ENCODE results near the gene KCNT1.
"Not testable (repeated sequence)": the region's sequence is repeated elsewhere in the genome, so short reads cannot be mapped to it uniquely, and the experiment has no call there.

The KCNT1 gene

DNA sequence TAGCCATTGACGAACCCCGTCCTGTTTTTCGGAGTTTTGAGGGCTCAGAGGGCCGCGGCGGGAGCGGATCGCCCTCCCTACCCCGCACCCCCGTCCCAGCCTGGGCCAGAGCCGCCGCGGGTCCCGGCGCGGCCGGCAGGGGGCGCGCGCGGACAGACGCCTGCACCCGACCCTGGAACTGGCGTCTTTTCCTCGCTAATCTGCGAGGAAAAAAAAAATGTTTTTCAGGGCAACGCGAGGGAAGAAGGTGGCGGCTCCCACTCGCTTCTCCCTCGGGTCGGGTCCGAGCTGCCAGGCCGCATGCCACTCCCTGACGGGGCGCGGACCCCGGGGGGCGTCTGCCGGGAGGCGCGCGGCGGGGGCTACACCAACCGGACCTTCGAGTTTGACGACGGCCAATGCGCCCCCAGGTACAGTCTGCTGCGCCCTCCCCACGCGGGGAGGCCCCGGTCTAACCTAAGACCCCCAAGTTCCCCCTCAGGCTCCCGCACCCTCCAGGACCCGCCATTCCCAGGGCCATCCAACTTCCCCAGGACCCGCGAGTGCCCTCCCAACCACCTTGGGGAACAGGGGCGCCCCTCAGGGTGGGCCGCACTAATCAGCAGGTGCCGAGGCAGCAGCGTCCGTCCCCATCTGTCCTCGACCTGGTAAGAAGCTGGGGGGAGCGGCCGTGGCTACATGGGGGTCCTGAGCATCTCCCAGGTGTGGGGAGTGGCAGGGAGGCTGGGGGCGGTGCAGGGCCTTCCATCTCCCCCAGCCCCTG lies at the start of gene KCNT1:
Gene KCNT1, plus strand, starts transcription at position 227 of the 763 bp plus-strand sequence. Its CDS starts 74 bp downstream, at position 301.
- peak in 1 of 3 donors; percentile 63 for DNase-seq (ENCODE audit: low read depth in 3 of 3, low spot score in 1 of 3)

DNA sequence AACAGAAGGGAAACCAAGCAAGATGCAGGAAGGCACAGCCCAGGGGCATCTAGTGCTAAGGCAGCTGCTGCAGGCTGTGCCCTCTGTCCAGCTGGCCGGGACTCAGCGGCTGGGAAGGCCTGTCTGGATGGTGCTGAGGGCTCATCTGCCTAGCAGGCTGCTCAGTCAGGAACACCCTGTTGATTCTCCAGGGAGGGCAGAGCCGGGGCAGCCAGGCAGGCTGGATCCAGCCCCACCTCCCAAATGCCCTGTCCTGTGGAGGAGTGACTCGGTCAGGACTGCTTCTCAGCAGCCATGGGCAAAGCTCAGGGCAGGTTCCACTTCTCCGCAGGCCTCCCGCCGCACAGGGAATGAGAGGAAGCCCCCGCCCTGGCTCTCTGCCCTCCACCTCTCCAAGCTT lies 46.7 kb upstream of the KCNT1 start:
- DNase-seq (ENCODE audit: low read depth in 3 of 3, low spot score in 1 of 3), result no peak

DNA sequence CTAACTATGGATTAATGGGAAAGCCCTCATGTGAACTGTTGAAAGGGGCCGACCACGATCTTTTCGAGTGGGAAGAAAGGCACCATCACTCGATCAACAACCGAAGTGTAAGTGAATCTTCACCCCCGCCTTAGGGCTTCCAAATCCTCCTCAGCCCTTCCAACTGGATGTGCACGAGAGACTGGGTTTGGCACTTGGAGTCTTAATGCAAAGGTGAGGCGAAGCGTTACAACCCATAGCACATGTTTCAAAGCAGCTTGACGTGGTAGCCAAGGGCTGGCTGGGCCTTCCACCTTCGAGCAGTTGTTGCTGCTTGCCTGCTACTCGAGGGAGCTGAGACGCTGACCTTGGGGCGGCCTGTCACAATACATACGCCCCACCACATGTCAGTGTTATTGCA lies 44.6 kb upstream of the KCNT1 start:
- DNase-seq (ENCODE audit: low read depth in 3 of 3, low spot score in 1 of 3), result no peak

DNA sequence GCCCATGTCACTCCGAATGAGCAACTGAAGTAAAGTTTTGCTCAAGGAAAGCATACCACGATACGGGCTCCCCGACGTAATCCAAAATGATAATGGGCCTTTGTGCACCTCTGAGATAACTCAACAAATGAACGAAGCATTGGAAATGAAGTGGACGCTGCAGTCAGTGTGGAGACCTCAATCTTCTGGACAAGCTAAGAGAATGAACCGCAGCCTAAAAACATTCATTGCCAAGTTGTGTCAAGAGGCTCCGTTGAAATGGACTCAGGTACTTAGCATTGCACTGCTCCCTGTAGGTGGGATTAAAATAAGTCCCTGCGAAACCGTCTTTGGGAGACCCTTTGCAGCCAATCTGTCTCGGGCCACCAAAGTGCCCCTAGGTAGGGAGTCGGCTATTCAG lies 42.7 kb upstream of the KCNT1 start:
- no peak for DNase-seq (ENCODE audit: low read depth in 3 of 3, low spot score in 1 of 3)

DNA sequence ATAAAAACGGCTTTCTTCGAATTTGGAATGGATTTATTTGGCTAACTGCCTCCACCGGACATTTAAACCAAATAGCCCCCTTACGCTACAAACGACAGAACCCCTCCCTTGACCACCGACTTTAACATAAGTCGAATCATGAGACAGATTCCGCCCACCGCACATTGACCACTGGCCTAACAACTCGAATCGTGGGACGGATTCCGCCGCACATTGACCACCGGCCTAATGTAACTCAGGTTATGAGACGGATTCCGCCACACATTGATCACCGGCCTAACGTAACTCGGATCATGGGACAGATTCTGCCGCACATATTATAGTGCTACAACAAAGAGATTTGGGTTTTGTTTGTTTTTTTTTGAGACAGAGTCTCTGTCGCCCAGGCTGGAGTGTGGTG lies 41.6 kb upstream of the KCNT1 start:
- no peak for DNase-seq (ENCODE audit: low read depth in 3 of 3, low spot score in 1 of 3)

DNA sequence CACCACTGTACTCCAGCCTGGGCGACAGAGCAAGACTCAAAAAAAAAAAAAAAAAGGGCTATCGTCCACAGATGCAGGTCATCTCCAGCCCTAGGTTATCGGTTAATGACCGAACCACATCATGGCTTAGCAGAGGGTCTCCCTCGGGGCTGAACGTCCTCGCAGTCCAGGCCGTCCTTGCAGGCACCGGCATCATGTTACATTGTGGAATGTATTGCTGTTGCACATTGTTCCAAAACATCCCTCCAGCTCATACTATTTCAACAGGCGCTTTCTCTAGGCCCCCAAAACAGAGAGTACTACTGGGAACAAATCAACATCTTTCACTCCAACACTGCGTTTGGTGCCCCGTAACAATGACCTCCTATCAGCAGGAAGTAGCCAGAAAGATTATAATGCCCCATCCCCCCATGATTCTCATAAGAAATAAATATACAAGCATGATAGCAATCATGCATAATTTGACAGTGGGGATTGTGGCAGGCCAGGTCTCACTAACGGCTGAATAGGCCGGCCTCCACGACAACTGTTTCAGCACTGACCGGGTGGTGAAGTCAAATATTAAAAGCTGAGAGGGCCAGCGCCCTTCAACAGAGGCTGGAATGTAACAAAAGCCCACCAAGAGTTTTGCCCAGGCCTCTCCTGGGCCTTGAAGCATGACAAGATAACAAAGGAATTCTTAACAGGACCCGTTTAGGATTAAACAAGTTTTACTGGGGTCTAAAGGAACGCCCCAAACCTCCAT lies 40.0 kb upstream of the KCNT1 start:
- no peak for DNase-seq (ENCODE audit: low read depth in 3 of 3, low spot score in 1 of 3)

DNA sequence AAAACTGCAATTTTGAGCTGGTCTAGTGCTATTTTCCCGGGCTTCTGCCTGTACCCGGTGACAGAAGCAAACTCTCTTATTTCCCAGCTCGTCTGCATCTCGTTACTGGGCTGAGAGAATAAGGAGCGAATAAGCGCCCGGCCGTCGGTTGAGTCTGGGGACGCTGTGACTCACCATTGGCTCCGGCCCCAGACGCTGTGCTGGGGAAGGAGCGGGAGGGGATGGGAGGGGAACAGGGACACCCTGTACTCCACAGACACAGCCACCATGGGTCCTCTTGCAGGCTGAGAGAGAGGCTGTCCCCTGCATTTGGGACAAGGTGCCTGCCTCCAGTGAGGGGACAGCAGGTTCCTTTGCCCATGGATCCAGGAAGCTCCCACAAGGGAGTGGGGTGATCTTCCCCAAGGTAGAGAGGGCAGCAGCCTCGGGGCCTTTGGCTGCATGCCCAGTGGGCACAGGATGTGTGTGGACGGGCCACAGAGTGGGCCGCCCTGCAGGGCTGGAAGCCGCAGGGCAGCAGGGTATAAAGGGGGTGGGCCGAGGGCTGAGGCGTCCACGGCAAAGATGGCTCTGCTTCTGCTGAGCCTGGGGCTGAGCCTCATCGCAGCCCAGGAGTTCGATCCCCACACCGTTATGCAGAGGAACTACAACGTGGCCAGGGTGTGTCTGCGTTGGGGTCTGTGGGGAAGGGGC lies 39.1 kb upstream of the KCNT1 start, which contains the start of gene LCN9:
Gene LCN9, plus strand, starts transcription at position 552 of the 693 bp plus-strand sequence. Its CDS starts 13 bp downstream, at position 565.
- no peak for DNase-seq (ENCODE audit: low read depth in 3 of 3, low spot score in 1 of 3)

DNA sequence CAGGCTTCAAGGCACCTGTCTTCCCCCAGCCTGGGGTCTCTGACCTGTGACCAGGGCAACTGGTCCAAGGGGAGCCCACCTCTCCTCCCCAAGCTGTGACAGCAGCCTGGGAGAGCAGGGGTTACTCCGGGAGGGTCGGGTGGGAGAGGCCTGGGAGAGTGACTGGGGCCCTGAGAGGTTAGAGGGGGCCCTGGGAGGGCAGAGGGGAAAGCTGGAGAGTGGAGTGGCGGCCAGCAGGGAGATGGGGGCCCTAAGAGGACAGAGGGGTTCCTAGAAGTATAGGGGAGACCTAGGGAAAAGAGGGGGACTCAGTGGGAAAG lies 38.6 kb upstream of the KCNT1 start:
- DNase-seq (ENCODE audit: low read depth in 3 of 3, low spot score in 1 of 3), result no peak

DNA sequence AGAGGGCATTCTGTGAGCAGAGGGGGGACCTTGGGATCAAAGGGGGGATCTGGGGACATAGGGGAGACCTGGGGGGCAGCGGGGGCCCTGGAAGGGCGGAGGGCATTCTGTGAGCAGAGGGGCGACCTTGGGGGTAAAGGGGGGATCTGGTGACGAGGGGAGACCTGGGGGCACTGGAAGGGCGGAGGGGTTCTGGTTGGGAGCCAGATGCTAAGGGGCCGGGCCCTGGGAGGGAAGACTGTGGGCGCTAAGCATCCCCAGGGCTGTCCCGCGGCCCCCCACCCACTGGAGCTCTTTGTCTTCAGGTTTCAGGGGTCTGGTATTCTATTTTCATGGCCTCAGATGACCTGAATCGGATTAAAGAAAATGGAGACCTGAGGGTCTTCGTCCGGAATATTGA lies 38.1 kb upstream of the KCNT1 start:
- no peak for DNase-seq (ENCODE audit: low read depth in 3 of 3, low spot score in 1 of 3)

DNA sequence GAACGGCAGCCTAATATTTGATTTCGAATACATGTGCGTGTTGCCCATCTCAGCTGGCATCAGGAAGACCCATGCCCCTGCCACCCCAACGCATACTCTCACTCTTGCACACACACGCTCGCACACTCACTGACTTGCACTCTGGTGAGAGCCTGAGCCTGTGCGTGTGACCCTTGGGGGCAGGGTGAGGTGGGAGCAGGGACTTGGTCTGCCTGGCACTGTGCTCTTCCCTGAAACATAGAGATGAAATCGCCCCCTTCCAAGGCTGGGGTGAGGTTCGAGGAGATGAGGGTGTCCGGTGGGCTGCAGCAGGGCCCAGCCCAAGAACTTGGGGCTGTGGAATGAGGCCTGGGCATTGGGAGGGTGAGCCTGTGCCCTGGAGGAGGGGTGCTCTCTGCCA lies 37.7 kb upstream of the KCNT1 start:
- DNase-seq (ENCODE audit: low read depth in 3 of 3, low spot score in 1 of 3), result no peak

DNA sequence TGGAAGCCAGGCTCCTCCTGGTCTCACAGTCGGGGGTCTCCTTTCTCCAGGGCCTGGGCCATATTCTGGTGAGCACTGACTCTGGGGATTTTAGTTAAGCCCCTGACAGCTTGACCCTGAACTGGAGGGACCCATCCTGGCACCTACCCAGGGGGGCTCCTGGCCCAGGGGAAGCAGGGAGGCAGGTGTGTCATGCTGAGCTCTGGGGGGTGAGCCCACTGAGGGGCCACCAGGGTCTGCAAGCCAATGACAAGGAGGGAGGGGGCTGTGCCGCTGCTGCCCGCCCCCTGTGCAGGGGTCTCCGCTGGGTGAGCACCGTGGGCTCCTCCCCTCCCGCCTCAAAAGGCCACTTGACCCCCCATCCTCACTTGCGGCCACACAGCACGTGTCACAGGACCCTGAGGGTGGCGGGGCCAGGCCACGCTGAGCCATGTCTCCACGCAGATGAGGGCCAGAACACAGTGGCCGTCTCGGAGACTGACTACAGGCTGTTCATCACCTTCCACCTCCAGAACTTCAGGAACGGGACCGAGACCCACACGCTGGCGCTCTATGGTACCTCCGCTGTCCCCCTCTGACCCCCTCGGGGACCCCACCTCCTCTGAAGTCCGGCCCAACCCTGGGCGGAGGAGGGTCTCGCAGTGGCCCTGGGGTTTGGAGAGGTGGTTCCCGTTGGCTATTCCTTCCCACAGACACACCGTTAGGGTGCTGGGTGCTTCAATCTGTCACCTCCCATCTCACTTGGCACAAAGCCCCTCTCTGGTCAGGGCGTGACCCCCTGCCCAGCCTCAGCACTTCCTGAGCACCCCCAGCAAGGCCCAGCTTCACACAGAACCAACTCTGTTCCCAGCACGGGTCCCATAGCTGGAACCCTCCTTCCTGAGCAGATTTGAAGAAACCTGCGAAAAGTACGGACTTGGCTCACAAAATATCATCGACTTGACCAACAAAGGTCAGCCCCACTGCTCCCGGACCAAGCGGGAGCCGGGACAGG lies 36.9 kb upstream of the KCNT1 start:
- no peak for DNase-seq (ENCODE audit: low read depth in 3 of 3, low spot score in 1 of 3)

DNA sequence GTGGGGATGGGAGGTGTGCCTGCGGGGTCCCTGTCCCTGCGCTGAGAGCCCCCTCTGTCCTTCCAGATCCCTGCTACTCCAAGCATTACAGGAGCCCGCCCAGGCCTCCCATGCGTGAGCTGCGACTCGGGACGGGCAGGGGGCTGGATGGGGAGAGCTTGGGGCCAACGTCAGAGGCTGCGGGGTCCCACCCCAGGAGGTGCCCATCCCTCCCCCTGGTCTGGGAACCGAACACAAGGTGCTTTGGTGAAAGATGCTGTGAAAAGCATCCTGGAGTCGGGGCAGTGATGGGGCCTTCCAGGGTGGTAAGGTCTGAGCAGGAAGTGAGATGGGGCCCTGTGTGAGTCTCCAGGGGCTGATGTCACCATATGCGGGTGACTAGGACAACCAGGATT lies 36.2 kb upstream of the KCNT1 start:
- no peak for DNase-seq (ENCODE audit: low read depth in 3 of 3, low spot score in 1 of 3)

DNA sequence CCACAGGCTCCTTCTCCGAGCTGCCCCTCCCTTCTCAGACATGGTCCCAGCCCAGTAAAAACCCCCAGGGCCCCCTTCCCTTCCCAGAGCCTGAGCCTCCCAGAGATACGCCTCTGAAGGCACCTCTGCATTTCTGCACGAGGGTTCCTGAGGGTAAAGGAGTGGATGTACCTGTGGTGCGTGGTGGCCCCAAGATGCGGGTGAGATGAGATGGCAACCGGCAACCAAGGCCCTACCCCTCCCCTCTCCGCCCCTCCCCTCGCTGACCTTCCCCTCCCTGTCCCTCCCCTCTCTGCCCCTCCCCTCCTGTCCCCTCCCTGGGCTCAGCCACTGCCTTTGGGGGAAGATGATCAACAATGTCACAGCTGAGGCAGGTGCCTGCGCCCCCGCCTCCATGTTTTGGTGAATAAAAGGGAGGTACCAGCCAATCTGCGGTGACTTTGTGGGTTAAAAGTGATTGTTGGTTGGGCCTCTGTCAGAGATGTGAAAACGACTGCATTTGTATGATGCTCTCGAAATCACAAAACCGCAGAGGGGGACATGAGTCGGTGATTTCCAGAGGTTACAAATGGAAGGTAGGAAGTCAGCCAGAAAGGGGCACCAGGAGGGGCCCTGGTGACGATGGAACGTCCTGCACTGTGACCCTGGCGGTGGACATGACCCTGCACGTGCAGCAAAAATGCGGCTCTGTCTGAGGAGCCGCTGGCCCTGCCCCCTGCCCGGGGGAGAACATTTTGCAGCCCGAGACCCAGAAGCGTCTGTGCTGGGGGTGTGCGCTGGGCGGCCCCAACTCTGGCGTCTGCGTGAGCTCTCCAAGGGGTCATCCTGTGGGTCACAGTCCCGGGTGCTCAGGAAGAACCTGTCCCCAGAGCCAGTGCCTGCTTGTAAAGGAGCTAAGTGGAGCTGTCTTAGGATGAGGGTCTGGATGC lies 35.2 kb upstream of the KCNT1 start:
- no peak for DNase-seq (ENCODE audit: low read depth in 3 of 3, low spot score in 1 of 3)

DNA sequence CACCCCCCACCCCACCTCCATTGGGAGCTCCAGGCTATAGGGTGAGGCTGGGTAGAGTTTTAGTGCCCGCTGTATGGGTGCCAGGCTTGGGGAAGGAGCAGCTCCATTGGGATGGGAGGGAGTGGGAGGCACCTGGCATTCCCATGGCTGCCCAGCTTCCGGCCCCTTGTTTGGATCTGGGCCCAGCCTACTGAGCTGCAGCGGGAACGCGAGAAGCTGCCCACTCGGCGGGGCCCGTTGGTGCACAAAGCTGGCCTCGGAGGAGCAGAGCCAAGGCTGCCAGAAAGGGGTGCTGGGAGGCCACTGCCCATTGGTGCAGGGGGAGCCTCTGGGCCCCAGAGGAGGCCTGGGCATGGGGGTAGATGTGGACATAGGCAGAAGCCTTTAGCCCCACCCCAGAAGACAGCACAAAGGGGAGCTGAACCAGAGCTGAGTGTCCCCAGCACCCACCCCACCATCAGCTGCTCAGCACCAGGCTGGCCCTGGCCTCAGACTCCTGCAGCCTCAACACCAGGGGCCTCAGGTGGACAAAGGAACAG lies 34.5 kb upstream of the KCNT1 start:
- DNase-seq (ENCODE audit: low read depth in 3 of 3, low spot score in 1 of 3), result no peak

DNA sequence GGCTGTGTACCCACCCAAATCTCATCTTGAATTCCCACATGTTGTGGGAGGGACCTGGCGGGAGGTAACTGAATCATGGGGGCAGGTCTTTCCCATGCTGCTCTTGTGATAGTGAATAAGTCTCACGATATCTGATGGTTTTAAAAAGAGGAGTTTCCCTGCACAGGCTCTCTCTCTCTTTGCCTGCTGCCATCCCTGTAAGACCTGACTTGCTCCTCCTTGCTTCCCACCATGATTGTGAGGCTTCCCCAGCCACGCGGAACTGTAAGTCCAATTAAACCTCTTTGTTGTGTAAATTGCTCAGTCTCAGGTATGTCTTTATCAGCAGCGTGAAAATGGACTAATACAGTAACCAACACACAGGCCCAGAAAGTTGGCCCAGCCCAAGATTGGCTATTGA lies 33.0 kb upstream of the KCNT1 start:
- not testable (repeated sequence) for DNase-seq (ENCODE audit: low read depth in 3 of 3, low spot score in 1 of 3)

DNA sequence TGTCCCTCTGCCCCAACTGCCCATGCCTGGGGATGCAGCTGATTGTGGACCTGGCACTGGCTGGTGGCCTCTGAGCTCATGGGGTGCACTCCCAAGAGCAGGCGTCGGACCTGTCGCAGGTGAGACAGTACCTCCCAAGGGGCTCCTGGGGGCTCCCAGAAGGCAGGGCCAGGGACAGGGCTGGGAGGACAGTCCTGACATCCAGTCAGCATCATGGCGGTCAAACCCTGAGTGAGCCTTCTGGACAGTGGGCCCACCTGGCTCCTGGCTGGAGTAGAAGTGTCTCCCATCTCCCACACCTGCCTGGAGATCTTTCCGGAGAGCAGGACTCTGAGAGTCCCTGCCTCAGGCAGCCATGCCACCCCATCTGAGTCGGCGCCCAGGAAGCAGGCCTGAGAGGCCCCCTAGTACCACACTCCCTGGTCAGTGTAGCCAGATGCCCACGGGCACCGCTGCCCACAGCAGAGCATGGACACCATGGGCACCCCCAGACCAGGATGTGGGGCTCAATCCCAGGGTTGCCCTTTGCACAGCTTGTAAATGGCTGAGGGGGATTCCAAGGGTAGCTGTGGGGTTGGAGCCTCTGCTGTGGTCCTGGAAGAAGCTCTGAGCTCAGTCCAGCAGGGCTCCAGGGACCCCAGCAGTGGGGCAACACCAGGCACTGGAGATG lies 32.2 kb upstream of the KCNT1 start:
- DNase-seq (ENCODE audit: low read depth in 3 of 3, low spot score in 1 of 3), result no peak

DNA sequence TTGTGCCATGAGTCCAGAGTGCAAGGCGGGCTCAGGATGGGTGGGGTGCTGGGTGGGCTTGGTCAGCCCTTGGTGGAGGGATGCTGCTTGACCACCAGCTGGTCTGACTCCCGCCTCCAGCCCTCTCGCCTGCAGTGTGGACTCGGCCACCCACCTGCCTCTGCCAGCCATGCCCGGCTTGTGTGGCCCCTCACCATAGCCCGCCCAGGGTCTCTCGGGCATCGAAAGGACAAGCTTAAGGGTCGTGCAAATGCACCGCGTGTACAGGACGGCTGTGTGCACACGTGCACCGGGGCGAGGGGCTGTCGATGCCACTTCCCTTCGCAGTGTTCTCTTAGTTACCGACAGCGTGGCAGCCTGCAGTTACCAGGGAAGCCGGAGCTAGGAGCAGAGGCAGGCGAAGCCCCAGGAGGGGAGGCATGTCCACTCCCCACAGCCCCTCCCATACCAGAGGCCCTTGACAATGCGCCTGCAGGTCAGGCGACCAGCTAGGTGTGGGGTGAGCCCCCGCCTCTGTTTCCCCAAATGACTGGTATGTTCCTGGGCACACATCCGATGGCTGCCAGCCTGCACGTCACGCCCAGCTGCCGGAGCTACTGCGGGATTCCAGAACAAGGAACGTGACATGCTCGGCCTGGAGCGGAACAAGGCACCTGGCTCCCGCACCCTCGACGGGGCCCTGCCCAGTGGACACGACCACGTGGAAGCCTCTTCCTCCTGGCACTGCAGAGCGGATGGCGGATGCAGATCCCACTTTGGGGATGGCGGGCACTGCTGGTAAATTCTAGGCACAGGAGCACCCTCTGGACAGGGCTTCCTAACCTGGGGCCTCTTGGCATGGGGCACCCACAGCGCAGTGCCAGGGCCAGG lies 31.0 kb upstream of the KCNT1 start:
- DNase-seq (ENCODE audit: low read depth in 3 of 3, low spot score in 1 of 3), result no peak

DNA sequence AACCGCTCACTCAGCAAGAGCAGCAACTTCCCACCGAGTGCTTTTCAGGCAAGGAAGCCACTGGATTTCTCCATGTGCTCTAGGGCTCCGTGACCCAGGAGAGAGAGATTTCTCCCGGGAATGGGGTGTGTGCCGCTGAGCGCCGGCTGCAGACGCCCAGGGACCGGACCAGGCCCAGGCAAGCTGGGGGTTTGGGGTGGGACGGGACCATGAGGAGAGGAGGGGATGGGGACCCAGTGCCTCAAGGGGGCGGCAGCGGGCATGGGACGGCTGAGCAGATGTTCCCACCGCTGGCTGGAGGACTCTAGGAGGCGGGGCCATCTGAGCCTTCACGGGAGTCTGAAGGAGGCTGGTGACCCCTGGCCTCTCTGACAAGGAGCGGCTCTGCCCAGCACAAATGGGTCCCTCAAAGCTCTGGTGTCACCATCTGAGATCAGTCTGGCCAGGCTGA lies 30.4 kb upstream of the KCNT1 start:
- DNase-seq (ENCODE audit: low read depth in 3 of 3, low spot score in 1 of 3), result no peak

Data from stimulated activated CD4-positive, alpha-beta T cell treated with anti-CD3 and anti-CD28 coated beads, TNF-alpha, amount 100 ng/mL, for 1 hour (primary cell).